Stimulated activated CD4-positive, alpha-beta T cell treated with anti-CD3 and anti-CD28 coated beads, TNF-alpha, amount 100 ng/mL, for 24 hours (primary cell): ENCODE data around the gene SAPCD2.
A peak's percentile ranks its signal among the peaks of the same experiment; 100 is the strongest.

Experiments
- DNase-seq, 3 experiments: peaks; one replicate each; pipeline ENCODE4 v3.0.0-alpha.2; 2020; ENCODE audit warnings: low read depth in 3 of 3

Gene SAPCD2

GRCh38 chr9:137082222-137082924, 12.0 kb upstream of the SAPCD2 start:
- no peak for DNase-seq

- DNase-seq = no peak
Measured at GRCh38 chr9:137080260-137081122, 10.1 kb upstream of the SAPCD2 start.

GRCh38 chr9:137079401-137079787, 9.0 kb upstream of the SAPCD2 start:
- no peak for DNase-seq

- DNase-seq = no peak
Measured at GRCh38 chr9:137078701-137079400, 8.5 kb upstream of the SAPCD2 start.

DNA sequence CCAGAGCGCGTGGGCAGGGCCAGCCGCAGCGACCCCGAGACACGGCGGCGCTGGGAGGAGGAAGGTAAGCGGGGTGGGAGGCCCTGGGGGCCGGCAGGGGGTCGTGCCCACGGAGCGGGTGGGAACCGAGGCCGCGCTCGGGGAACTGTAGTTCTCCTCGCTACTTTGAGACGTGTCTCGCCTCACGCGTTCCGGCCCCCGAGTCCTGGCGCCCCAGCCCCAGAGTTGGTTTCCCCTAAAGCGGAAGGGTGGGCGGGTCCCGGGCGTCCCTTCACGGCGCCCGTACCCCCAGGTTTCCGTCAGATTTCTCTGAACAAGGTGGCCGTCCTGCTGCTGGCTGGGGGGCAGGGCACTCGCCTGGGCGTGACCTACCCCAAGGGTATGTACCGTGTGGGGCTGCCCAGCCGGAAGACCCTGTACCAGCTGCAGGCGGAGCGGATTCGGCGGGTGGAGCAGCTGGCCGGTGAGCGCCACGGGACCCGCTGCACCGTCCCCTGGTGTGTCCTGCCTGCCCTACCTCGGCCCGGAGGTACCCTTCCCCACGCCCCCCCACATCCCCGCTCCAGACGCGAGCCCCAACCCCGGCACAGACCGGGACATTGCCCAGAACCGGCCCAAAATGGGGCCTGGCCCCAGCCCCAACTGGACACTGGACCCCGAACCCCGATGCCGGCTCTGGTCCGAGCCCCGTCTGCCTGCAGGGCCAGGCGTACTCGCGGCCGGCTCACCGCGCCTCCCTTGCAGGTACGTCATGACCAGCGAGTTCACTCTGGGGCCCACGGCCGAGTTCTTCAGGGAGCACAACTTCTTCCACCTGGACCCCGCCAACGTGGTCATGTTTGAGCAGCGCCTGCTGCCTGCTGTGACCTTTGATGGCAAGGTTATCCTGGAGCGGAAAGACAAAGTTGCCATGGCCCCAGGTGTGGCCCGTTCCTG, 7.7 kb upstream of the SAPCD2 start:
- DNase-seq = peak in 1 of 3 experiments; percentile 49

- peak in 2 of 3 experiments; percentile 21 to 54 for DNase-seq
Measured at GRCh38 chr9:137077010-137077747, 6.8 kb upstream of the SAPCD2 start, which contains the start of gene UAP1L1. Gene UAP1L1, plus strand, starts transcription at chr9:137077517. Its CDS starts 16 bp downstream, at chr9:137077533.

DNA sequence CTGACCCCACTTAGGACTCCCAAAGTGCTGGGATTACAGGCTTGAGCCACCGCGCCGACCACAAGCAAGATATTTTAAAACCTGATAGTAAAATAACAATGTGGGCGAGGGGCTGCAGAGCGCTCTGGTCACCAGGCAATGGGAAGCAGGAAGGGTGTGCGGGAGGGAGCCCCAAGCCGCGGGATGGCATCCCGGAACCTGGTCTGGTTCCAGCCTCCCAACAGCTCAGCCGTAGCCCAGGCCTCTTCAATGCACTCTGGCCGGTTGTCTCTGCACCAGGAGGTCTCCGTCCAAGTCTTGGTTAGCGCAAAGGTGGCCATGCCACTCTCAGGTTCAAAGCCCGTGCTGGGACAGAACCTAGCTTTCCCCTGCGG, 6.3 kb upstream of the SAPCD2 start:
- DNase-seq = no peak

- DNase-seq = no peak
Measured at GRCh38 chr9:137075275-137075775, 5.0 kb upstream of the SAPCD2 start.

- no peak for DNase-seq
Measured at GRCh38 chr9:137074657-137075274, 4.4 kb upstream of the SAPCD2 start.

GRCh38 chr9:137073992-137074399, 3.6 kb upstream of the SAPCD2 start:
- DNase-seq = no peak

DNA sequence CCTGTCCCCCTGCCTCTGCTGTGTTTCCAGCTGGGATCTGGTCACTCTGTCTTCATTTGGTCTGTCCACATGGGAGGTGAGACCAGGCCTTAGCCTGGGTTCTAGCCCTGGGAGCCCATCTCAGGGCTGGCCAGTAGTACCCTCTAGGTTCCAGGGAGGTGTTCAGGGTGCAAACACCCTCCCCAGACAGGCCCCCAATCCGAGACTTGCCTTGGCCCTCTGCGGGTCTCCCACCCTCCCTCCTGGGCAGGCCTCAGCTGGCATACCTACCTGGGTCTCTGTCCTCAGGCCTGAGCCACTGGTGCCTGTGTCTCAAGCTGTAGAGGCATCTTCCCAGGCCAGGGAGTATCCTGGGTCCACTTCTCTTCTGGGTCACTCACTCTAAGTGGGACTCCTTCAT, 925 bp upstream of the SAPCD2 start:
- no peak for DNase-seq

DNA sequence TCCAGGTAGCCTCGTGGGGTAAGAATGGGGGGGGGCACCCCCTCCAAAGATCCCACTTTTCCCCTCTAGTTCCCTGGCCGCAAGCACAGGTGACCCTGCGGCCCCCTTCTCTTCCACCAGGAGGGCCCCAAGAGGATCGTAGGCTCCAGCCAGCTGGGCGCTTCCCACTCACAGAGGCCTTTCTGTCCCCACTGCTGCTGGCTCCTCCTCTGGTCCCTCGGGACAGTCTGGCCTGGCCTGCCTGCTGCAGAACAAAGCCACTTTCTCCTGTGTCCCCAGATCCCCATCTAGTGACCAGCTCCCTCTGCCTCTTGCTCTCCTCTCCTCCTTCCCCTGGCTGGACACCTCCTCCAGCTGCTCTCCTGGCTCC, 534 bp upstream of the SAPCD2 start:
- DNase-seq = no peak

- DNase-seq = no peak
Measured at GRCh38 chr9:137069508-137070091, 757 bp downstream of the SAPCD2 start.

DNA sequence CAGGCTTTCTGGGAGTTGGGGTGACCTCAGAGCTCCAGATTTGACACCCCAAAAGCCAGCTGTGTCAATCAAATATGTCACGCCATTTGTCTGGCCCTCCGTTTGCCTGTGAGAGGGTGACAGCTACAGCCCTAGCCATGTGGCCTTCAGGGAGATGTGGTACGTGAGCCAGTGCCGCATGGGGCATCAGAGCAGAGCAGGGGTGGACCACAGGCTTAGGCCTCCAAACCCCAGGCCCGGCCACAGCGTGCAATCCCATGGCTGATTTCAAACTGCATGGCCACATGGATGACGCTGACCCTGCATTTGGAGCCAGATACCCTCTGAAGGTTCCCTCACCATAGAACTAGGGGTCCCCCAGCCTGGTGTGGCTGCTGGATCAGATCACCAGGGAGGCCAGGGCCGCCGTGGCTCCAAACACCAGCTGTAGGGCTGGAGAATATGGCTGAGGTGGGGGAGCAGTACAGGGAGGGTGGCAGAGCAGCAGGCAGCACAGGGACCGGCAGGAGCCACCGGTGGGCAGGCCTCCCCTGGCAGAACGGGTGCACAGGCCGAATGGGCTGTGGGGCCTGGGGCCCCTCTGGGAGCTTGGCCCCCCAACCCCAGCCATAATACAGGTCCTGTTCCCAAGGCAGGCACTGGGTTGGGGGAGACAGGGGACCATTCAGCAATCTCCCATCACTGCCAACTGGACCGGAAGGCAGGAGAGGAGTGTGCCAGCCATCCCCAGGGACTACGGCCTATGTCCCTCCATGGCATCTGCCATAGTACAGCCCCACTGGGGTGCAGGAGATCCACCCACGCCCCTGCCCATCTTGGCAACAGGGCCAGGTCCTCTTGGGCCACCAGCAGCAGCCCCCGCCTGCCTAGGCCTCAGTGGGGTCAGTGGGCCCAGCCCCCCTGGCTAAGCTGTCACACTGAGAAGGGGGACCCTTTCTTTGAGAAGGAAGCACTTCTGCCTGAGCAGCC, 1.5 kb downstream of the SAPCD2 start:
- DNase-seq = no peak

- DNase-seq = peak; percentile 70 to 83 (median 72)
Measured at GRCh38 chr9:137067860-137068538, 2.4 kb downstream of the SAPCD2 start.

DNA sequence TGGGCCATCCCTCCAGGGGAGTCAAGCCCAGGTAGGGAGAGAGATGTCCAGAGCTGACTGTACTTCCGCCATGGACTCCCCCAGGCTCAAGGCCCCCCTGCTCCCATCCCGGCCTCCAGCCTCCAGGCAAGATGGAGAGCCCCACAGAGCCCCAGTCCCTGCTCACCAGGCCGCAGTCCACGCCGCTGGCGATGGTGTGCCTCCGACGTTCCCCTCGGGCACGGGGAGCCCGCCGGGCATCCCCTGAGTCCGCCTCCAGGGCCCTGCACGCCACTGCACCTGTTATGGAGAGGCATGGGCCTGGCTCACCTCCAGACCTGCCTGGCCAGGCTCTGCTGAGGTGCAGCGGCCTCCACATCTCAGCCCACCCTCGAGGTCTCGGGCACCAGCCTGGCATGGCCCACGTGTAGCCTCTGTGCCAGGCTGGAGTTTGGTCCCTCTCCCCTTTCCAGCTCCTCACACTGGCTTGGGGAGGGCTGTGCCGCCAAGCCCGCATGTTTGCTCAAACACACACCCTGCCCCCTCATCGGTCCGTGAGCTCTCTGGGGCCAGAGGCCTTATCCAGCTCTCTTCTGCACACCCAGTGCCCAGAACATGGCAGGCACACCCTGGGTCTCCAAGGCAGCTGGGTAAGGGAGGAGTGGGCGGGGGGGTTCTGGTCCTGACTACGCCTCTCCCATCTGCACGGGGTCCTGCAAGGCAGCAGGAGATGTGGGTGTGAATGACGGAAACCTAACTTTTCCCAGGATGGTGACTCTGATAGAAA, 4.1 kb downstream of the SAPCD2 start:
- no peak for DNase-seq

- no peak for DNase-seq
Measured at GRCh38 chr9:137065336-137065967, 4.9 kb downstream of the SAPCD2 start.
